K562 (cell line): ENCODE results near the gene BCAS4.

Experiments
- BCLAF1 ChIP-seq, 2 experiments: fragments of 450-650 bp in 1 of 2; IDR thresholded peaks; 2 replicates each; pipeline ENCODE4 v1.6.1; 2011 to 2017; ENCODE audit warnings: low read depth in 2 of 2, antibody characterized with exemption in 1 of 2, borderline replicate concordance in 1 of 2, low read length in 1 of 2, mild to moderate bottlenecking in 1 of 2, mixed read lengths in 1 of 2; ENCODE audit not compliant: control insufficient read depth in 1 of 2
- CEBPB ChIP-seq: fragments of 450-650 bp; IDR thresholded peaks from 2 replicates; pipeline ENCODE4 v1.6.1; 2016; ENCODE audit warnings: missing genetic modification characterization, missing compliant biosample characterization
- CREB5 ChIP-seq: fragments of 250-450 bp; sonication (Bioruptor Pico); IDR thresholded peaks from 2 replicates; pipeline ENCODE4 v1.5.0; 2020; ENCODE audit warnings: mild to moderate bottlenecking
- CTCF ChIP-seq, 3 experiments: IDR thresholded peaks in 2 of 3; conservative IDR thresholded peaks in 1 of 3; 2 replicates each; pipeline ENCODE4 v1.5.1; 2011 to 2012; ENCODE audit warnings: low read length in 3 of 3, mild to moderate bottlenecking in 3 of 3, control low read depth in 2 of 3, improper control_type of control experiment in 1 of 3, inconsistent platforms in 1 of 3, low read depth in 1 of 3, mixed read lengths in 1 of 3, moderate library complexity in 1 of 3; ENCODE audit not compliant: insufficient read depth in 2 of 3
- FOXM1 ChIP-seq, 2 experiments: fragments of 450-650 bp in 1 of 2; sonication (generic) in 1 of 2; formaldehyde crosslinking in 1 of 2; IDR thresholded peaks; 2 replicates each; pipeline versions ENCODE4 v1.6.1 to v1.9.0; 2017 to 2022; ENCODE audit warnings: low read depth in 2 of 2, mild to moderate bottlenecking in 2 of 2, missing genetic modification reagents in 1 of 2, moderate library complexity in 1 of 2
- KAT7 ChIP-seq: sonication (generic); formaldehyde crosslinking; IDR thresholded peaks from 2 replicates; pipeline ENCODE4 v1.8.0; 2022; ENCODE audit warnings: missing genetic modification reagents, mild to moderate bottlenecking, borderline replicate concordance
- POLR2AphosphoS5 ChIP-seq: IDR thresholded peaks from 2 replicates; pipeline ENCODE4 v1.6.1; 2011; ENCODE audit warnings: mild to moderate bottlenecking, low read depth, low read length, moderate library complexity; ENCODE audit not compliant: control insufficient read depth, insufficient read depth
- ZNF354B ChIP-seq: fragments of 250-450 bp; sonication (Bioruptor Pico); IDR thresholded peaks from 2 replicates; pipeline ENCODE4 v1.4.0; 2020
- ZNF41 ChIP-seq: fragments of 250-450 bp; sonication (Bioruptor Pico); conservative IDR thresholded peaks from 2 replicates; pipeline ENCODE4 v1.4.0; 2020; ENCODE audit warnings: mild to moderate bottlenecking
- ZNF76 ChIP-seq: fragments of 250-450 bp; sonication (Bioruptor Pico); IDR thresholded peaks from 2 replicates; pipeline ENCODE4 v1.4.0; 2020; ENCODE audit warnings: mild to moderate bottlenecking, moderate library complexity, borderline replicate concordance

- TF ChIP-seq CREB5 (CRISPR knock-in tag) (no peak), POLR2AphosphoS5 (no peak), ZNF76 (no peak), CEBPB (tag) (no peak), ZNF41 (CRISPR knock-in tag) (no peak), CTCF (IDR thresholded peaks at IDR 0.05 in 2 of 3, conservative IDR thresholded peaks at IDR 0.05 in 1 of 3; ENCODE audit: insufficient read depth in 2 of 3, low read depth in 1 of 3, low read length in 3 of 3) (no peak), FOXM1 (IDR thresholded peaks at IDR 0.05; ENCODE audit: low read depth) (no peak), FOXM1 (CRISPR knock-in tag; IDR thresholded peaks at IDR 0.05; ENCODE audit: low read depth) (no peak), ZNF354B (CRISPR knock-in tag) (no peak), KAT7 (no peak), BCLAF1 (IDR thresholded peaks at IDR 0.05; ENCODE audit: borderline replicate concordance in 1 of 2, control insufficient read depth in 1 of 2, low read depth in 2 of 2, low read length in 1 of 2) (no peak)
Observed at GRCh38 chr20:50861012-50861411, 66.2 kb downstream of the BCAS4 start.
